ENCODE results near the gene ERVFRD-1. TPM values are rescaled to one million over a fixed set of nuclear protein-coding genes. Genes with fewer than 3 reads are reported as not detected.

ERVFRD-1 gene
- total RNA-seq, 1 donor from 2014 or later: not detected

- Mint-ChIP-seq H3K4me1 (peaks cover 19% of the 10 kb centered on the region), H3K27me3 (ENCODE audit: low read depth) (no peaks in the 10 kb centered on the region), H3K9me3 (peaks cover 4% of the 10 kb centered on the region), H3K4me3 (no peak overlapping the region), H3K36me3 (ENCODE audit: low read depth) (peaks cover 6% of the 10 kb centered on the region), H3K27ac (ENCODE audit: unreplicated experiment) (no peak overlapping the region)
- TF ChIP-seq, protein P1, sequence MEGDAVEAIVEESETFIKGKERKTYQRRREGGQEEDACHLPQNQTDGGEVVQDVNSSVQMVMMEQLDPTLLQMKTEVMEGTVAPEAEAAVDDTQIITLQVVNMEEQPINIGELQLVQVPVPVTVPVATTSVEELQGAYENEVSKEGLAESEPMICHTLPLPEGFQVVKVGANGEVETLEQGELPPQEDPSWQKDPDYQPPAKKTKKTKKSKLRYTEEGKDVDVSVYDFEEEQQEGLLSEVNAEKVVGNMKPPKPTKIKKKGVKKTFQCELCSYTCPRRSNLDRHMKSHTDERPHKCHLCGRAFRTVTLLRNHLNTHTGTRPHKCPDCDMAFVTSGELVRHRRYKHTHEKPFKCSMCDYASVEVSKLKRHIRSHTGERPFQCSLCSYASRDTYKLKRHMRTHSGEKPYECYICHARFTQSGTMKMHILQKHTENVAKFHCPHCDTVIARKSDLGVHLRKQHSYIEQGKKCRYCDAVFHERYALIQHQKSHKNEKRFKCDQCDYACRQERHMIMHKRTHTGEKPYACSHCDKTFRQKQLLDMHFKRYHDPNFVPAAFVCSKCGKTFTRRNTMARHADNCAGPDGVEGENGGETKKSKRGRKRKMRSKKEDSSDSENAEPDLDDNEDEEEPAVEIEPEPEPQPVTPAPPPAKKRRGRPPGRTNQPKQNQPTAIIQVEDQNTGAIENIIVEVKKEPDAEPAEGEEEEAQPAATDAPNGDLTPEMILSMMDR (conservative IDR thresholded peaks at IDR 0.05): no peak
- DNase-seq (ENCODE audit: low read depth, low spot score): no peak
Measured at GRCh38 chr6:11142296-11143027, 30.9 kb upstream of the ERVFRD-1 start.

DNA sequence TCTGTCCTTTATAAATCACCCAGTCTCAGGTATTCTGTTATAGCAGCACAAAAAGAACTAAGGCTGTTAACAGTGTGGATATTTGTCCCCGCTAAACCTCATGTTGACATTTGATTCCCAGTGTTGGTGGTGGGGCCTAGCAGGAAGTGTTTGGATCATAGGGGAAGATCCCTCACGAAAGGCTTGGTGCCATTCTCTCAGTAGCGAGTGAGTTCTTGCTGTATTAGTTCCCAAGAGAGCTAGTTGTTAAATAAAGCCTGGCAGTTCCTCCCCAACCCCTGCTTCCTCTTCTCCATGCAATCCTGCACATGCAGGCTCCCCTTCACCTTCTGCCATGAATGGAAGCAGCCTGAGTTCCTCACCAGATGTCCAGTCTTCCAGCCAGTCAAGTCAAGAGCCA is 29.8 kb upstream of the ERVFRD-1 start:
- no peaks in the 10 kb centered on the region for H3K27me3 Mint-ChIP-seq (ENCODE audit: low read depth)

GRCh38 chr6:11140056-11140455 is 28.5 kb upstream of the ERVFRD-1 start:
- TF ChIP-seq, protein P1 (conservative IDR thresholded peaks at IDR 0.05): no peak
- Mint-ChIP-seq H3K36me3 (ENCODE audit: low read depth) (peaks cover 9% of the 10 kb centered on the region), H3K27ac (ENCODE audit: unreplicated experiment) (no peak overlapping the region), H3K27me3 (ENCODE audit: low read depth) (no peaks in the 10 kb centered on the region), H3K9me3 (peaks cover 4% of the 10 kb centered on the region), H3K4me3 (no peak overlapping the region), H3K4me1 (peaks cover 19% of the 10 kb centered on the region)
- no peak for DNase-seq (ENCODE audit: low read depth, low spot score)

More for the DNA sequence above, 29.8 kb upstream of the ERVFRD-1 start:
- peaks cover 19% of the 10 kb centered on the region for H3K4me1 Mint-ChIP-seq
- TF ChIP-seq, protein P1 (conservative IDR thresholded peaks at IDR 0.05): no peak
- peaks cover 4% of the 10 kb centered on the region for H3K9me3 Mint-ChIP-seq
- H3K36me3 Mint-ChIP-seq (ENCODE audit: low read depth): peaks cover 6% of the 10 kb centered on the region
- no peak overlapping the region for H3K4me3 Mint-ChIP-seq
- H3K27ac Mint-ChIP-seq (ENCODE audit: unreplicated experiment): no peak overlapping the region
- no peak for DNase-seq (ENCODE audit: low read depth, low spot score)

DNA sequence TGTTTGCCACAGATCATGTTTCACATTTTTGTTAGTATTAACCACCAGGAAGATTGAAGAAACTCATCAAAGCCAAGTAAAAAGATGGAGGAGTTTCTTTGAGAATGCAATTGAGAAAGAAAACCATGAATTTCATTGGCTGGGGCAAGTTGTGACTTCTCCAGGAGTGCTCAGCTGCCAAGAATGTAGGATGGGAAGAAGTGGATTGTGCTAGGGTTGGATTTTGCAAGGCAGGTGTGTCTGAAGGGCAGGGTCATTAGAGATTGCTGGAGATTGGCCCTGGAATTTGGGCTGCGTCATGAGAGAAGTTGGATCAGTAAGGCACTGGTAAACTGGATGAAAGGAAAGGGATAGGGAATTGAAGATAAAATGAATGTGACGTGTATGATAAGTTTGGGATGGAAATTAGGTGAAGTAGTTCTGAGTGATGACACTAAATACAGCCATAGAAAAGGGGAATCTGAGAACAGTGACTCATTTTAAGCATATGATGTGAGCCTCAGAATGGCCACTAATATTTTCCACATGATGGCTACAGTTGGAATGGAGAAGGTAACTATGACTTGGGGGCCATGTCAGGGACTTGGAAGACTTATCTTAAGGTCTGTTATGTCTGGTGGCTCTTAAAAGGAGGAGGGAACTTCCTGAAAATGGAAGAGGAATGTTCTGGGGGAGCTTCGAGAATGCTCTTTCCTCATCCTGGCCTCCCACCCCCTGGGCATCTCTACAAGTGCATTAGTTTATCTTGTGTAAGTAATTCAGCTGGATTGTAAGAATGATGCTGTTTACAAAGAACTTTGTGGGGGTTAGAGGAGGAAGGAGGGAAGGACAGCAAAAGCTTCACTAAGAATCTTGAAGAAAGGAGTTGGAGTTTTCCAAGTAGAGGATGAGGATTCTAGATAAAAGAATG is 27.8 kb upstream of the ERVFRD-1 start:
- Mint-ChIP-seq H3K27ac (ENCODE audit: unreplicated experiment) (no peak overlapping the region), H3K9me3 (peaks cover 4% of the 10 kb centered on the region), H3K4me3 (no peak overlapping the region), H3K4me1 (peaks cover 14% of the 10 kb centered on the region), H3K27me3 (ENCODE audit: low read depth) (no peaks in the 10 kb centered on the region), H3K36me3 (ENCODE audit: low read depth) (peaks cover 13% of the 10 kb centered on the region)
- no peak for DNase-seq (ENCODE audit: low read depth, low spot score)
- TF ChIP-seq, protein P1 (conservative IDR thresholded peaks at IDR 0.05): no peak

GRCh38 chr6:11136809-11137208 is 25.3 kb upstream of the ERVFRD-1 start:
- no peak overlapping the region for H3K4me3 Mint-ChIP-seq
- H3K27me3 Mint-ChIP-seq (ENCODE audit: low read depth): no peaks in the 10 kb centered on the region
- H3K4me1 Mint-ChIP-seq: peaks cover 7% of the 10 kb centered on the region
- no peak for DNase-seq (ENCODE audit: low read depth, low spot score)
- peaks cover 16% of the 10 kb centered on the region for H3K36me3 Mint-ChIP-seq (ENCODE audit: low read depth)
- TF ChIP-seq, protein P1 (conservative IDR thresholded peaks at IDR 0.05): no peak
- H3K9me3 Mint-ChIP-seq: peaks cover 4% of the 10 kb centered on the region
- H3K27ac Mint-ChIP-seq (ENCODE audit: unreplicated experiment): no peak overlapping the region
